Endothelial cell of hepatic sinusoid (primary cell): ENCODE measurements around the gene SH3YL1.
"Not testable (repeated sequence)": the region's sequence is repeated elsewhere in the genome, so short reads cannot be mapped to it uniquely, and the experiment has no call there.

Experiments
- in situ Hi-C: cut with HindIII; loops from 2 replicates; pipeline ENCODE4 v1.10.0; 2017; ENCODE audit warnings: low sequenced_read_pairs

The SH3YL1 gene

DNA sequence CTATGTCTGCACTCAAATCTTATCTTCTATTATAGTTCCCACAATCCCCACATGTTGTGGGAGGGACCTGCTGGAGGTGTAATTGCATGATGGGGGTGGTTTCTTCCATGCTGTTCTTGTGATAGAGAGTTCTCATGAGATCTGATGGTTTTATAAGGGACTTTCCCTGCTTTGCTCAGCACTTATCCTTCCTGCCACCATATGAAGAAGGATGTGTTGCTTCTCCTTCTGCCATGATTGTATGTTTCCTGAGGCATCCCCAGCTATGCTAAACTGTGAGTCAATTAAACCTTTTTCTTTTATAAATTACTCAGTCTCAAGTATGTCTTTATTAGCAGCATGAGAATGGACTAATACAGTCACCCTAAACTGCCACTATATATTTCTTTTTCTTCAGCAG lies 79.1 kb downstream of the SH3YL1 start:
- in situ Hi-C loops, result no loop called here

DNA sequence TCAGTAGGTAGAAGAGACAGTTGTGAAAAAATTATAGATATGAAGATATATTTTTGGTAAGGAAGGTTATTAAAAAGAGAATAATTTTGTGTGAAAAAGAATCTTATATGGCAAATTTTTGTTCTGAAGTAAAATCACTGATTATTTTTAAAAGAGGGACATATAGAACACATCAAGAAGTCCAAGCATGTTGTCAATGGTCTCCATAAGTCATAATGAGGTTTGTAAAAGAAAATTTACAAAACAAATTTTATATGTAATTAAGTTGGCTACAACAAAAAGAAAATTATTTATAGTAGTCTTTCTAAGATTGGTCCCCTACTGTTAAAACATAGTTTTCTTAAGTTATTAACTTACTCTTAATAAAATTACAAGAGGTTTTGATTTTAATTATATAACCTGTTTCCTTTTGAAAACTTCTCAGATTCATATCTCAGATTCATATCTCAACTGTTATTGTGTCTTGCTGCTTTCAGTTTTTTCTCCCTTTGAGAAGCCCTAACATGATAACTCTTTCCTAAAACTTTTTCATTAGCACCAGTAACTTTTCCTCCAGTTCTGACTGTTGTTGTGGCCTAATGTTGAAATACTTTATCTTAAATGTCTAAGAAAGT lies 81.2 kb downstream of the SH3YL1 start:
- in situ Hi-C loops, result no loop called here

DNA sequence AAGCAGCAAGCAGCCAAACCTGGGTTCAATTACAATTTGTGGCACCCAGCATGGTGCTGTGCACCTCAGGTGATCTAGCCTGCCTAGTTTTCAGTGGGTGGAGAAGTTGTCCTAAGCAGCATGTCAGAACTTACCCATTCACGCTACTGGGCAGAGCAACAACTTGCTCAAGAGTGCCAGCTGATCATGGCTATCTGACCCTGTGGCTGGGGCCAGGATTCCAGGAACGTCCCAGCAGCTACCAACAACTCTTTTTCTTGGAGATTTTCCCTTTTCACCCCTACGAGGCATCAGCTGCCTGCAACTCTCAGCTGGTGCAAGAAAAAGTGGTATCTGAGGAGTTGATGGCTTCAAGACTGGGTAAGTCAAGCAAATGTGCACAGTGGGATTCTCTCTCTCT lies 83.5 kb downstream of the SH3YL1 start:
- in situ Hi-C loops, result no loop called here

DNA sequence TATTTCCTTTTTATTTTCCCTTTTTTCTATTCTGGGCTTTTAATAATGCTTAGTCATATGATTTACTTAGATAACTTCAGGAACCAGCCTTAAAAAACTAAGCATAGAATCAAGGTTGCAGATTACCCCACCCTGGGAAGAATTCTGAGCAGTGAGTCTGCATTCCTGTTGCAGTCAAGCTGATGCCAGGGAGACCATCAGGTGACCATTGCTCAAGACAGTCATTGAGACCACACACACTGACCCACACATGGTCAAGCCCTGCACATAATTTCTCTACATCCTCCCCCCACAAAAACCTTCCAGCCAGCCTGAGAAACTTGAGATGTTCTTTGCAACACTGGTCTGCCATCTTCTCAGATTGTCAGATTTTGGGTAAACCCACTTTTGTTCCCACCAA lies 83.9 kb downstream of the SH3YL1 start:
- in situ Hi-C loops, result no loop called here

DNA sequence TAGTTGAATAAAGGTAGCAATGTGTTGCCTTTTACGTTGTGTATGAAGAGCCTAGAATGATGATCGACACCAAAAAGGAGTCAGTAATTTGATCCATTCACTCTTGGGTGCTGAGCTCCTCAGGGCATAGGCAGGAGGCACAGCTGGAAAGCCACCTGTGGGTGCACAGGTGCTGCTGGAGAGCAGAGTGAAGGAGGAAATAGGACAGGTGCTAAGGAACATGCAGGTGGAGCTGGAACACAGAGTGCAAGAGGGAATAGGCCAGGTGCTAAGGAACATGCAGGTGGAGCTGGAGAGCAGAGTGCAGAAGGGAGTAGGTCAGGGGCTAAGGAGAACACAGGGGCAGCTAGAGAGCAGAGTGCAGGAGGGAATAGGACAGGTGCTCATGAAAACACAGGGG lies 86.1 kb downstream of the SH3YL1 start:
- in situ Hi-C loops, result no loop called here

DNA sequence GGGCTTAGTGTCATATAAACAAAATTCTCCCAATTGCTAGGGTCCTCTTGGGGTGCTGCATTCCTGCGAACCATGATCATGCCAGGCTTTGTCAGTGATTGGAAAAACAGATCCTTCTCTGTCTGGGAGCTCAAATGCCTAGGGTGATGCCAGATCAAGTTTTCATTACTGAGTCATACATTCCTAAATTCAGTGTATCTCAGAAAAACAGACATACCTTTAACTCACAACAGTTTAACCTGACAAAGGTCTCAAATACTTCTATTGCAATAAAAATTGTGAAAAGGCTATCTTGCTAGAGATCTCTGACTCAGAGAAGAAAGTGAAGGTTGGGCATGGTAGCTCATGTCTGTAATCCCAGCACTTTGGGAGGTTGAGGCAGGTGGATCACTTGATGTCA lies 86.9 kb downstream of the SH3YL1 start:
- in situ Hi-C loops, result no loop called here

DNA sequence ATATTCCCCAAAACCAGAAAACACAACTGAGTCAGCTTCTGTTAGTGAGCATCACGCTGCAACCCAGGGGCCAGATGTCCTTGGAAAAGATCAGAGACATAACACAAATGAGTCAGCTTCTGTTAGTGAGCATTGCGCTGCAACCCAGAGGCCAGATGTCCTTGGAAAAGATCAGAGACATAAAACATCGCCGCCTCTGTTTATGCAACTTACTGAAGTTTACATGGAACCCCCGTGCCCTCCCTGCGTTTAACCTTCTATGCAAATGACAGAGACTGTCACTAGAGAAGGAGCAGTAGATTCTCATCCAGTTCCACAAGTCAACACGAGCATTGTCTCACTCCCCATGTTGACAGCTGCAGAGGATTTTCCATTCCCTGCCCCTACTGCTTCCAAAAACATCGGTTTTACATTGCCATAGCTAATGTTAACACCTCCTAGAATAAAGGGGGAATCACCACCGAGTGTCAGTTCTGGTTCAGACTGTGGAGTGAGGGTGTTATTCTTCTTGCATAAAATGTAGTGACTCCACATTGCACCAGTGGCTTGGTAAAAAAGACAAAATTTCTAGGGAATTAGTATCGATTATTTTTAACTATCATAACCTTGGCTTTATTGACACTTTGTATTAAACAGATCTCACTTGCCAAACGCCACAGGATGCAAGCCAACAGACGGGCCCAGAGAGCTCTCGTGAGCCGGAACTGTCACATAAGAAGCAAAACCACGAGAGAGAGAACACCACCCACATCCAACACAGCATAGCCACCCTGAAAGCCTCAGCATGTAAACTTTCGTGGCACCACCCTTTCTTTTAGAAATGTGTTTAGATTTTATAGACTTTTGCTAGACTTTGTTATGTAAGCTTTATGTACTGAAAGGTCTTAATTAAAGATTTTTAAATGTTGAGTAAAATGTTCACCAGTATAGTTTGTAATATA lies 87.7 kb downstream of the SH3YL1 start:
- in situ Hi-C loops, result no loop called here

DNA sequence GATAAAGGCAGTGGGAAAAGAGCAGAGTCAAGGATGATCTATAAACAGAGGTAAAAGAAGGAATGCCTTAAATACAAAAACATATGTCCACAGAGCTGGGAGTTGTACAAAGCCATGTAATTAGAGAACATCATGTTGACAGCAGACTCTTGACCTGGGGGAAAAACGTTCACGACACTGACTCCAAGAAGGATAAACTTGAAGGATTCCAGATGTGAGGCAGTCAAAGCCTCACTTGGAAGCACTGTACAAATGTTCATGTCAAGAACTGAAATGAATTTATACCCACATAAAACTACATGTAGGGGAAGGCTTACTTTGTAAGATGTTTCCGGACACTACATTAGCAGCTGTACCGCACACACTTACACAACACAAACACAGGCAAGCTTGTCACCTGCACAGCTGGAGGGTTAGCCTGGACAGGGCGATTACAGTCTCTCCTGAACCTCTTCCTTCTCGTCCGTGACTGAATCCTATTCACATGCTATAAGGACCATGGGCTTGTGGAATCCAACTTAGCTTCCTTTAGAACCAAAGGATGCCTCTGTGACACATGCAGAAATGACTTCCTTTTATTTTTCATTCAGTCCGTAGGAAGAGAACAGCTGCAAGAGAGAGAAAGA lies 88.6 kb downstream of the SH3YL1 start:
- in situ Hi-C loops, result no loop called here

DNA sequence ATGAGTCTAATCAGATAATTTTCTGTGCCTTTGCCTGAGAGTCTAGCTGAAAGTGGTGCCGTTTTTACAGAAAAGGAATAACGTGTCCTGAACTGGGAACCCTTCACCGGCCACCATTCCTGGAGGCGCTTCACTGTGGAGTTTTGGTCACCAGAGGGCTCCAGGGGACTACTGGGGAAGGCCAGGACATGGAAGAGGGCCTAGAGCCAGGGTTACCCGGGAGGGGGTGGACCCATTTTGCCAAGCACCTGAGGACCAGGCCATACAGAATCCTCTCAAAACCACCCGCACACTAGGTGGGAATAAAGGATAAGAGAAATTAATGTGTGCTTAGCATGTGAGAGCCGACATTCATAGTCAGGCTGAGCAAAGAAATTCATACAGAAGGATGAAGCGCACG lies 91.7 kb downstream of the SH3YL1 start:
- in situ Hi-C loops, result not testable (repeated sequence)

DNA sequence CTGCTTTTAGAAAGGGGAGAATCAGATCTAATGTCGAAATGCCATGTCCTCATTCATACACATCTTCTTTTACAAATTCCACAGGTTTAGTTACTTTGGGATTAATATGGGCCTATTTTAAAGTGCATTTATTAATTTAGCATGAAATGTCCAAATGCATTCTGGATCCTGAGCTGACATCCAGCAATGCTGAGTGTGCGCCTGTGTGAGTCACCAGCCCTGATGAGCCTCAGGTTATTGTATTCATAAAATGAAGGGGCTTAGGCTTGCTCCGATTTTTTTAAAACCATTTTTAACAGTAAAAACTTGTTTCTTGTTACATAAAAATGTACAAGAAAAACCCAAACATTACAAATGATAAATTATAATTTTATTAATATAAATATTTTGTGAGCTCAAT lies 94.1 kb downstream of the SH3YL1 start:
- in situ Hi-C loops, result no loop called here
